Hepatocyte (in vitro differentiated cells): ENCODE results near the gene GLRX2. TPM values are rescaled to one million over a fixed set of nuclear protein-coding genes. Genes with fewer than 3 reads are reported as not detected.

Experiments
- DNase-seq: peaks from one replicate; pipeline ENCODE4 v3.0.0-alpha.2; 2016; ENCODE audit warnings: low spot score
- H2AFZ ChIP-seq: fragments of 200-600 bp; sonication (generic); 2 replicates; pipeline ENCODE4 v1.6.0; 2016; ENCODE audit warnings: antibody characterized with exemption, mild to moderate bottlenecking
- H3K27ac ChIP-seq: fragments of 200-600 bp; sonication (generic); 2 replicates; pipeline ENCODE4 v1.5.1; 2016; ENCODE audit warnings: mild to moderate bottlenecking
- H3K27me3 ChIP-seq: fragments of 200-600 bp; sonication (generic); 2 replicates; pipeline ENCODE4 v1.6.1; 2016
- H3K36me3 ChIP-seq: fragments of 200-600 bp; sonication (generic); replicated peaks from 2 replicates; pipeline ENCODE4 v1.5.1; 2016; ENCODE audit warnings: low read depth; ENCODE audit not compliant: insufficient read depth
- H3K4me1 ChIP-seq: fragments of 200-600 bp; sonication (generic); 2 replicates; pipeline ENCODE4 v1.5.1; 2016; ENCODE audit warnings: mild to moderate bottlenecking, moderate library complexity; ENCODE audit not compliant: insufficient read depth
- H3K4me2 ChIP-seq: fragments of 200-600 bp; sonication (generic); 2 replicates; pipeline ENCODE4 v1.6.0; 2016
- H3K4me3 ChIP-seq: fragments of 200-600 bp; sonication (generic); 2 replicates; pipeline ENCODE4 v1.5.1; 2016; ENCODE audit warnings: mild to moderate bottlenecking
- H3K79me2 ChIP-seq: fragments of 200-600 bp; sonication (generic); 2 replicates; pipeline ENCODE4 v1.6.0; 2017; ENCODE audit warnings: mild to moderate bottlenecking
- H3K9me2 ChIP-seq: fragments of 200-600 bp; sonication (generic); replicated peaks from 2 replicates; pipeline ENCODE4 v1.6.0; 2017; ENCODE audit warnings: mild to moderate bottlenecking; ENCODE audit not compliant: insufficient read depth
- H3K9me3 ChIP-seq: fragments of 200-600 bp; sonication (generic); 2 replicates; pipeline ENCODE4 v1.5.1; 2016; ENCODE audit warnings: low read depth, mild to moderate bottlenecking
- H4K20me1 ChIP-seq: fragments of 200-600 bp; sonication (generic); 2 replicates; pipeline ENCODE4 v1.6.0; 2016; ENCODE audit warnings: mild to moderate bottlenecking; ENCODE audit not compliant: insufficient read depth, poor library complexity, severe bottlenecking
- EZH2 ChIP-seq: fragments of 200-600 bp; sonication (generic); IDR thresholded peaks from 2 replicates; pipeline ENCODE4 v1.6.1; 2016; ENCODE audit warnings: antibody characterized with exemption, mild to moderate bottlenecking, borderline replicate concordance
- EZH2phosphoT487 ChIP-seq: fragments of 200-600 bp; sonication (generic); IDR thresholded peaks from one replicate; pipeline ENCODE4 v1.6.1; 2018; ENCODE audit warnings: antibody characterized with exemption, mild to moderate bottlenecking, low read depth, moderate library complexity; ENCODE audit not compliant: unreplicated experiment, severe bottlenecking
- WGBS: methylation state at CpG from one replicate; pipeline ENCODE4 v1.1.6; 2016; ENCODE audit warnings: low lambda C conversion rate; ENCODE audit errors: missing lambda C conversion rate; 5-methylcytosine and 5-hydroxymethylcytosine counted together
- polyA plus RNA-seq: library from polyadenylated mRNA; unstranded; fragments of >200 nt; fragmentation: Nextera tagmentation; extraction: Ambion mirVana; gene quantifications from 2 replicates; pipeline ENCODE4 v1.2.1, GENCODE V29; 2016
- total RNA-seq: library from RNA; depleted of rRNA; stranded (reverse); fragments of >200 nt; gene quantifications from 2 replicates; pipeline ENCODE4 v1.2.3, GENCODE V29; 2014
- TF ChIP-seq, protein P1 (sequence below): fragments of 200-600 bp; sonication (generic); IDR thresholded peaks from 2 replicates; pipeline ENCODE4 v1.5.1; 2016; ENCODE audit warnings: antibody characterized with exemption, mild to moderate bottlenecking; ENCODE audit not compliant: poor library complexity

GLRX2 gene
- total and polyA plus RNA-seq, 2 experiments from 2014 or later, result 20.4 to 41.0 TPM

DNA sequence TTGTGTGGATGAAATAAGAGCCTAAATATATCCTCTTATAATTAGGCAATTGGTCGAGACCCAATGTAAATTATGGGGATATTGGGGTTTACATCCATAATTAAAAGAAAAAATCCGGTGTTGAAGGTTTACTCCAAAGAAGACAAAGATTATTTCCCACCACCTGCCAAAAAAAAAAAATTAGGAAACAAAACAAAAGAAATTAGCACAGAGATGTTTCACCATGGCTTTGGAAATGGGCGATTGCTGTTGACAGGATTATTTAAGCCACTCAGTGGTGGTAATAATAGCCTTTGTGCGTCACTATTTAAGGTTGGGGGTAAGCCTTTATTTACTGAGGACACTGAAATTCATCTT lies 585 bp upstream of the GLRX2 start:
- Histone ChIP-seq H3K27ac (peak overlapping the region; percentile 95), H3K9me3 (no peaks in the 10 kb centered on the region), H3K9me2 (no peaks in the 10 kb centered on the region), H3K27me3 (no peaks in the 10 kb centered on the region), H4K20me1 (no peaks in the 10 kb centered on the region), H3K4me3 (peak overlapping the region; percentile 74), H2AFZ (peak overlapping the region; percentile 96), H3K4me1 (peaks cover 12% of the 10 kb centered on the region), H3K79me2 (peaks cover 34% of the 10 kb centered on the region), H3K36me3 (no peaks in the 10 kb centered on the region), H3K4me2 (peak overlapping the region; percentile 89)
- no peak for DNase-seq
- 47% methylated on average over 4 of the region's 4 CpGs for WGBS
- TF ChIP-seq, protein P1, sequence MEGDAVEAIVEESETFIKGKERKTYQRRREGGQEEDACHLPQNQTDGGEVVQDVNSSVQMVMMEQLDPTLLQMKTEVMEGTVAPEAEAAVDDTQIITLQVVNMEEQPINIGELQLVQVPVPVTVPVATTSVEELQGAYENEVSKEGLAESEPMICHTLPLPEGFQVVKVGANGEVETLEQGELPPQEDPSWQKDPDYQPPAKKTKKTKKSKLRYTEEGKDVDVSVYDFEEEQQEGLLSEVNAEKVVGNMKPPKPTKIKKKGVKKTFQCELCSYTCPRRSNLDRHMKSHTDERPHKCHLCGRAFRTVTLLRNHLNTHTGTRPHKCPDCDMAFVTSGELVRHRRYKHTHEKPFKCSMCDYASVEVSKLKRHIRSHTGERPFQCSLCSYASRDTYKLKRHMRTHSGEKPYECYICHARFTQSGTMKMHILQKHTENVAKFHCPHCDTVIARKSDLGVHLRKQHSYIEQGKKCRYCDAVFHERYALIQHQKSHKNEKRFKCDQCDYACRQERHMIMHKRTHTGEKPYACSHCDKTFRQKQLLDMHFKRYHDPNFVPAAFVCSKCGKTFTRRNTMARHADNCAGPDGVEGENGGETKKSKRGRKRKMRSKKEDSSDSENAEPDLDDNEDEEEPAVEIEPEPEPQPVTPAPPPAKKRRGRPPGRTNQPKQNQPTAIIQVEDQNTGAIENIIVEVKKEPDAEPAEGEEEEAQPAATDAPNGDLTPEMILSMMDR, result no peak
- TF ChIP-seq EZH2phosphoT487 (no peak), EZH2 (no peak)

DNA sequence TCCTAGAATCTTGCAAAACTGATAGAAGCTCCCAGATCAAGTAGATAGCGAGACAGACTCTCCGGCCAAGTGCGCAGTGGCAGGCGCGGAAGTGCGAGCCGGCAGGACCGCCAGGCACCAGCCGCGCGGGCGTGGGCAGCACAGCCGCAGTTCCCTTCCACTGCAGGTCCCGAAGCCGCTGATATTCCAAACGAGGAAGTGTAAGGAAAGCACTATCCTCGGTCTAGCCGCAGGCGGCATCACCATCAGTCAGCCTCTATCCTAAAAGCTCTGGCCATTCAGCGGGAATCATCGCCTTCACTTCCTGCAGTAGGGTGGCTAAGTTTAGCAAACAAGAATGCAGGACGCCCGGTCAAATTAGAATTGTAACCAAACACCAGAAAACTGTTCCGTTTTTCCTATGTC lies 710 bp downstream of the GLRX2 start:
- H4K20me1 ChIP-seq, result no peaks in the 10 kb centered on the region
- WGBS, result under 1% methylated on average over 24 of the region's 24 CpGs

DNA sequence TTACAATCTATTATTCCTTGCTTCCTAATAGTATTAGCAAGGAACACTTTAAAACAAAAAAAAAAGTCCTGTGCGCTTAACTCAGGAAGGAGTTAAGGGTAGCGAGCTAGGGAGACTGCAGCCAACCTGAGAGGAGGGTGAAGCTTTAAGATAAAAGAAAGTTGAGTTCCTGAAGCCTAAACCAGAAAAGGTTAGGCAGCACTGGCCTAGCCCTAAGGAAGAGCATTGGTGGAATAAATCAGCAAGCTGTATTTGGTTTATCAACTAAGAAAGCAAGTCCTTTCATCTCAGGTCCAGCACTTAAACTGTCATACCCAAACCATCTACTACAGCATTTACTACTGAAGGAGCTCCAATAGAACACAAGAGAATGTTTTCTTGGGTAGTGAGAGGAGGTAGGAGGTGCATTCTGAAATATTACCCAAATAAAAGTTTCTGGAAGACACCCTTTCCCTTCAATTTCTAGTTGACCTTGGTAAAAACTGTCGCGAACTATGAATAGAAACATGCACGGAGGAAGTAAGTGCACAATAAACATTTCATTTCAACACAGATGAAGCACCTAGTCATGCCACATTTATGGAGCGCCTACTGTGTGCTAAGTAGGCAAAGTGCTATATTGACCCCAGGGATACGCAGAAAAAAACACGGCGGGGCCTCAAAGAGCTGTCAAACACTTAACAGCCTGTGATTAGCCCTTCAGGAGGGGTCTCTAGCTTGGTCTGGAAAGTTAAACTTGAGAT lies 1.3 kb downstream of the GLRX2 start:
- 41% methylated on average over 9 of the region's 9 CpGs for whole genome bisulfite sequencing
- no peak for DNase-seq
- Histone ChIP-seq H3K4me1 (peaks cover 12% of the 10 kb centered on the region), H3K9me2 (no peaks in the 10 kb centered on the region), H3K9me3 (no peaks in the 10 kb centered on the region), H3K36me3 (no peaks in the 10 kb centered on the region), H3K4me2 (peak overlapping the region; percentile 89), H3K27ac (peak overlapping the region; percentile 95), H3K79me2 (peaks cover 41% of the 10 kb centered on the region), H3K4me3 (peak overlapping the region; percentile 74), H2AFZ (peak overlapping the region; percentile 96), H4K20me1 (no peaks in the 10 kb centered on the region), H3K27me3 (no peaks in the 10 kb centered on the region)
- TF ChIP-seq, protein P1, result no peak
- TF ChIP-seq EZH2 (no peak), EZH2phosphoT487 (no peak)

More for the DNA sequence above, 710 bp downstream of the GLRX2 start:
- Histone ChIP-seq H3K27me3 (no peaks in the 10 kb centered on the region), H3K9me2 (no peaks in the 10 kb centered on the region), H3K36me3 (no peaks in the 10 kb centered on the region), H3K4me3 (peak overlapping the region; percentile 74), H3K27ac (peak overlapping the region; percentile 95), H3K4me2 (peak overlapping the region; percentile 89), H3K4me1 (peaks cover 12% of the 10 kb centered on the region), H2AFZ (peak overlapping the region; percentile 96), H3K79me2 (peaks cover 41% of the 10 kb centered on the region), H3K9me3 (no peaks in the 10 kb centered on the region)
- TF ChIP-seq, protein P1, result no peak
- TF ChIP-seq EZH2phosphoT487, result no peak
- no peak for TF ChIP-seq EZH2
- DNase-seq, result peak; percentile 70
